Activated B cell treated with CpG ODN at 0.5 μM for 24 hours (primary cell): ENCODE results near the gene SETDB1. TPM values are rescaled to one million over a fixed set of nuclear protein-coding genes. Genes with fewer than 3 reads are reported as not detected.
A peak's percentile ranks its signal among the peaks of the same experiment; 100 is the strongest.

Source experiments
- ATAC-seq: fragments of 200-7000 bp; cut with Tn5 transposase; one replicate; pipeline ENCODE4 v1.10.0; 2021; ENCODE audit warnings: low read depth, mild to moderate bottlenecking, moderate library complexity
- CTCF ChIA-PET: fragments of 350-600 bp; sonication (Branson Sonifier 250); formaldehyde crosslinking; loops from one replicate; lab custom pipeline; 2021; ENCODE audit warnings: antibody characterized with exemption; lab: Charles Lee
- POLR2A ChIA-PET: fragments of 350-600 bp; sonication (Branson Sonifier 250); formaldehyde crosslinking; loops from one replicate; lab custom pipeline; 2021; ENCODE audit warnings: antibody characterized with exemption; lab: Charles Lee
- DNase-seq: peaks from one replicate; pipeline ENCODE4 v3.0.0; 2022
- H3K27ac Mint-ChIP-seq: one replicate; pipeline ENCODE4 v1.8.0; 2020; ENCODE audit warnings: mixed read lengths
- H3K27me3 Mint-ChIP-seq: one replicate; pipeline ENCODE4 v1.8.0; 2021; ENCODE audit warnings: mixed read lengths
- H3K36me3 Mint-ChIP-seq: one replicate; pipeline ENCODE4 v1.8.0; 2021; ENCODE audit warnings: low read depth, mixed read lengths
- H3K4me1 Mint-ChIP-seq: one replicate; pipeline ENCODE4 v1.8.0; 2021; ENCODE audit warnings: mixed read lengths
- H3K4me3 Mint-ChIP-seq: one replicate; pipeline ENCODE4 v1.8.0; 2020; ENCODE audit warnings: mild to moderate bottlenecking, mixed read lengths
- H3K9me3 Mint-ChIP-seq: one replicate; pipeline ENCODE4 v1.8.0; 2020; ENCODE audit warnings: mixed read lengths
- intact Hi-C: fragments of 100-400 bp; cut with micrococcal nuclease; formaldehyde crosslinking; loops from one replicate; pipeline ENCODE4 v1.15.1; 2024
- total RNA-seq: library from RNA; stranded (reverse); gene quantifications from 2 replicates; pipeline ENCODE4 v1.2.3, GENCODE V29; 2022
- TF ChIP-seq, protein P1 (sequence below): fragments of 200-600 bp; IDR thresholded peaks from one replicate; pipeline ENCODE4 v1.8.0; 2022; ENCODE audit warnings: antibody characterized with exemption, mild to moderate bottlenecking

SETDB1 gene
- total RNA-seq, 1 donor from 2014 or later: 105 TPM

DNA sequence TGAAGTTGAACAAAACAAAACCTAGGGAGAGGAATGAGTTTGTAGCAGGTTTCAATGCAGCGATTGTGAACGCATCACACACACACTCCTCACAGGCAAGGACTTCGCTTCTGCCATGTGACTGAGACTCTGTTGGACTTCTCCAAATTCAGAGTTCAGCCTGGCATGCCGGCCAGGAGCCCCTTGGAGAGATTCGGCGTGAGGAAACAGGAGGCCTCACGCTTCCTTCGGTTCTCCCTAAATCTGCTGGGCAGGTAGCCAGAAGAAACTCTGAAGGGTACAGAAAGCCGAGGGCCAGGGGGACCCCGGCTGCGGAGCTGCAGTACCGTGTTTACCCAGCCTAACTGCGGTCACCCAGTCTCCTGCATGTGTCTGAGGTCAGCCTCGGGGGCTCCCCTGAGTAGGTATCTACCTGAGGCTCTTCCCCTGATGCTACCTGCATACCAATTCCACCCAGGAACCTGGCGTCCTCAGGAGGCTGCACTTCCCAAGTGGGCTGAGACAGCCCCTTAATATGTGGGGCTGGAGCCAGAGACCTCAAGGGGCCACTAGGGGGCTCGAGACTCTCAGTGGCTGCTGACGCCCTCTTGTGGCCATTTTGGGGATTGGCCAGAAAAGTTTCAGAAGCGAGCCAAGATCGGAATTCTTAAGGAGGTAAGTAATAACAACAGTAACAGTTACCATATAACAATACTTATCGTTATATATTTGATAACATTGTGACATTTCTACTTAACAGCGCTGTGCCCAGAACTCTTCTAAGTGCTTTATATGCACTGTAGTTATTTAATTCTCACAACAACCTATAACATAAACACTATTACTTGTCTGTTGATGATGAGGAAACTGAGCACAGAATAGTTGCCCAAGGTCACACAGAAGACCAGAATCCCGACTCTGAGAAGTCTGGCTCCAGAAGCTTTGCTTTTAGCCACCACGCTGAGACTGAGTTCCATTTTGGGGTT, 53.2 kb downstream of the SETDB1 start:
- ChIA-PET CTCF (interaction anchor here (0.8 to 3.1 kb wide), 8 partner anchors 11 to 417 kb away, joined by 3 to 12 read pairs (median 4); partner anchors contain the start of genes GOLPH3L, MINDY1 and TNFAIP8L2), POLR2A (interaction anchor here (0.6 to 0.7 kb wide), 2 partner anchors 108 to 509 kb away, joined by 3 to 5 read pairs; no protein-coding TSS in a partner anchor)
- H3K36me3 Mint-ChIP-seq: no peaks in the 10 kb centered on the region
- DNase-seq: peak; percentile 72
- peak overlapping the region; percentile 57 for H3K27ac Mint-ChIP-seq
- no peaks in the 10 kb centered on the region for H3K27me3 Mint-ChIP-seq
- ATAC-seq: peak; percentile 59
- no peaks in the 10 kb centered on the region for H3K9me3 Mint-ChIP-seq
- TF ChIP-seq, protein P1, sequence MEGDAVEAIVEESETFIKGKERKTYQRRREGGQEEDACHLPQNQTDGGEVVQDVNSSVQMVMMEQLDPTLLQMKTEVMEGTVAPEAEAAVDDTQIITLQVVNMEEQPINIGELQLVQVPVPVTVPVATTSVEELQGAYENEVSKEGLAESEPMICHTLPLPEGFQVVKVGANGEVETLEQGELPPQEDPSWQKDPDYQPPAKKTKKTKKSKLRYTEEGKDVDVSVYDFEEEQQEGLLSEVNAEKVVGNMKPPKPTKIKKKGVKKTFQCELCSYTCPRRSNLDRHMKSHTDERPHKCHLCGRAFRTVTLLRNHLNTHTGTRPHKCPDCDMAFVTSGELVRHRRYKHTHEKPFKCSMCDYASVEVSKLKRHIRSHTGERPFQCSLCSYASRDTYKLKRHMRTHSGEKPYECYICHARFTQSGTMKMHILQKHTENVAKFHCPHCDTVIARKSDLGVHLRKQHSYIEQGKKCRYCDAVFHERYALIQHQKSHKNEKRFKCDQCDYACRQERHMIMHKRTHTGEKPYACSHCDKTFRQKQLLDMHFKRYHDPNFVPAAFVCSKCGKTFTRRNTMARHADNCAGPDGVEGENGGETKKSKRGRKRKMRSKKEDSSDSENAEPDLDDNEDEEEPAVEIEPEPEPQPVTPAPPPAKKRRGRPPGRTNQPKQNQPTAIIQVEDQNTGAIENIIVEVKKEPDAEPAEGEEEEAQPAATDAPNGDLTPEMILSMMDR: peak; percentile 100
- H3K4me3 Mint-ChIP-seq: peak overlapping the region; percentile 69
- peaks cover 35% of the 10 kb centered on the region for H3K4me1 Mint-ChIP-seq
- intact Hi-C loops: loop anchor here (1.0 to 10.0 kb wide), 7 partner anchors 29 to 745 kb away; partner anchors contain the start of genes ANP32E, ARNT, CTSS and PRUNE1

DNA sequence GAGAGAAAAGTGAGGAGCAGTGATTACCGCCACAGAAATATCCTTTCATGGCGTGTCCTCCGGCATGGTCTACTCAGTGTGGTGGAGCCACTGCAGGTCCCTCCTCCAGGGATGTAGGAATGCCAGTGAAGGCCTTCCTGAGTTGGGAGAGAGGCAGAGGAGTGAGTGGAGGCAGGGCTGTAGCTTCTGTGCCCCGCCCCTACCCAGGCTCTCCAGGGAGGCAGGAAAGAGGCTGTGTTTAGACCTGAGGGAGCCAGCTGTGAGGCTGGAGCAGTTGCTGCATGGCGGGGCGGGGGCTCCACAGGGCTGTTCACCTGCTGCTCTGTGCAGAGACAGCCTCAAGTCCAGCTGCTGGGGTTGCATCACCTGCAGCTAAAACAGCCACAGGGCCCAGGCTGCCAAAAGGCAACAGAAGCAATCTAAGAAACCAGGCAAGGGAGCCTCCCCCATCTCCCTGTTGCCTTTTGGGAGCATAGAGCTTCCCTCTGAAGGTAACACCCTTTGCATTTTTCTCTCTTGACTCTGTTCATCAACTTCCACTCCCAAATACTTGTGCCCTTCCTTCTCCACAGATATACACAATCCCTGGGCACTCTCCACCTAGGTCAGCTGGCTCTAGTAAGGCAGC, 55.1 kb downstream of the SETDB1 start:
- Mint-ChIP-seq H3K27me3 (no peaks in the 10 kb centered on the region), H3K4me1 (peaks cover 28% of the 10 kb centered on the region), H3K36me3 (no peaks in the 10 kb centered on the region), H3K27ac (no peak overlapping the region), H3K4me3 (no peak overlapping the region), H3K9me3 (no peaks in the 10 kb centered on the region)
- DNase-seq (no peak), ATAC-seq (no peak)
- TF ChIP-seq, protein P1: no peak
- ChIA-PET CTCF (interaction anchor here (1.0 to 1.7 kb wide), 4 partner anchors 13 to 38 kb away, joined by 3 to 5 read pairs (median 3); no protein-coding TSS in a partner anchor), POLR2A (no interaction called here)
- intact Hi-C loops: no loop called here

DNA sequence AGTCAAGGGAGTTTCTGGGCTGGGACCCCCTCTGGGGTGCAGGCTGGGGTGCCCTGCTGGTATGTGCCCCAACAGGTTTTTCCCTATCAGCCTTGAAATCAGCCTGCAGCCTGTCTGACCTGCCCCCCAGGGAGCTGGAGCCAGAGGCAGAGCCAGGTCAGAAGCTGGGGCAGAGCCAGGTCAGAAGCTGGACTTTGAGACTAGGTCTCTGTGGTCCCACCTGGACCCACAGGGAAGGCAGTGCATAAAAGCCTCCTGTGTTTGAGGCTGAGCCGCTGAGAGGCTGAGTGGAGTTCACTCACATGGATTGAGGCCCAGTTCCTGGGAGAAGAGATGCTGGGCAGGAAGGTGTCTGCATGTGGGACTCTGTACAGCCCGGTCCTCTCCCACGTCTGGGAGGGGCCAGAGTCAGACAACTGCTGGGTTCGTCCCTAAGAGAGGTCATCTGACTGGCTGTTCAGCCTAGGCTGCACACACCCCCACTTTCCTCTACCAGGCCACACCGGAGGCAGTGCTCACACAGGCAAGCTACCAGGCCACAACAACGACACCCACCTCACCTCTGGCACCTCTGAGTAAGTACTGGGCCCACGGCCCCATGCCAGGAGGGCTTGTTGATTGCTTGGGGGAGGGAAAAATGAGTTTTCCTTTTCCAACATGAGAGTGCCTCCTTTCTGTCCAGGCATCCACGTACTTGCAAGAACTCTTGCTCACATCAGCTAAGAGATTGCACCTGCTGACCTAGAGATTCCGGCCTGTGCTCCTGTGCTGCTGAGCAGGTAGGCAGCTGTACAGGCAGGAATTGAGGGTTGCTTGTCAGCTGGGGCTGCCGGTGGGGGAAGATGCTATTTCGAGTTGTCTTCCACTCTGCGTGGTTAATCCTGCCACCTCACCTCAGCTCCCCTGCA, 55.9 kb downstream of the SETDB1 start, which contains the start of gene ANXA9:
ANXA9 (plus strand) TSS at position 488 of the 908 bp plus-strand sequence. CDS start 814 bp downstream, outside the sequence.
- intact Hi-C loops: no loop called here
- ChIA-PET POLR2A (no interaction called here), CTCF (interaction anchor here (1.1 to 1.7 kb wide), 3 partner anchors 12 to 14 kb away, joined by 3 to 5 read pairs (median 5); no protein-coding TSS in a partner anchor)
- H3K4me1 Mint-ChIP-seq: peaks cover 20% of the 10 kb centered on the region
- H3K27me3 Mint-ChIP-seq: no peaks in the 10 kb centered on the region
- no peak for DNase-seq
- H3K36me3 Mint-ChIP-seq: no peaks in the 10 kb centered on the region
- TF ChIP-seq, protein P1: no peak
- H3K9me3 Mint-ChIP-seq: no peaks in the 10 kb centered on the region
- H3K27ac Mint-ChIP-seq: no peak within 1 kb of the TSS
- no peak for ATAC-seq
- H3K4me3 Mint-ChIP-seq: no peak within 1 kb of the TSS

DNA sequence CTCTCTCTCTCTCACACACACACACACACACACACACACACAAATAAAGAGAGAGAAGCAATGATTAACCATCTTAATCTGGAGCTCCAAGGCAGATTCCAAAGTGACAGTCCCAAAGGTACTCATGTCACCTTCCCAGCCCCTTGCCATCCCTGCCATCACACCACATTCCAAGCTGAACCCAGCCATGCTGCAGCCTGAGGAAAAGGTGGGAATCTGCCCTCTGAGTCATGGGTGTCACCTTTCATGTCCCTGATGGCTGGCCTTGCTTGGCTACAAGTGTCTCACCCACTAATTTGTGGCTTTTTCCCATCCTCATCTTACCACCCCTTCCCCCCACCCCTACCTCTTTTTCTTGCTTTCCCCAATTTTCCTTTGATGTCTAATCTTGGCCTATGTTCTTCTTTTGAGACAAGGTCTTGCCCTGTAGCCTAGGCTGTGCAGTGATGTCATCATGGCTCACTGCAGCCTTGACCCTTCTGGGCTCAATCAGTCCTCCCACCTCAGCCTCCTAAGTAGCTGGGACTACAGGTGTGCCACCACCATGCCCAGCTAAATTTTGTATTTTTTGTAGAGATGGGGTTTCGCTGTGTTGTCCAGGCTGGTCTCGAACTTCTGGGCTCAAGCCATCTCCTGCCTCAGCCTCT, 59.1 kb downstream of the SETDB1 start:
- H3K27ac Mint-ChIP-seq: no peak overlapping the region
- ChIA-PET POLR2A (no interaction called here), CTCF (interaction anchor here (0.6 kb wide), 1 partner anchor 37 kb away, joined by 4 read pairs; no protein-coding TSS in a partner anchor)
- intact Hi-C loops: no loop called here
- H3K4me1 Mint-ChIP-seq: no peaks in the 10 kb centered on the region
- no peaks in the 10 kb centered on the region for H3K9me3 Mint-ChIP-seq
- no peak for ATAC-seq
- DNase-seq: no peak
- no peak overlapping the region for H3K4me3 Mint-ChIP-seq
- TF ChIP-seq, protein P1: no peak
- H3K36me3 Mint-ChIP-seq: no peaks in the 10 kb centered on the region
- H3K27me3 Mint-ChIP-seq: no peaks in the 10 kb centered on the region
